GM21390 (cell line): Measurements from ENCODE around the gene STK38L.
A peak's percentile ranks its signal among the peaks of the same experiment; 100 is the strongest.

Experiments
- ATAC-seq: cut with Tn5 transposase; IDR thresholded peaks from one replicate; pipeline ENCODE4 v1.9.1; 2021; ENCODE audit not compliant: unreplicated experiment

STK38L gene

GRCh38 chr12:27243804-27244688 lies at the start of gene STK38L:
STK38L (plus strand) TSS chr12:27244286; CDS start chr12:27297721, 53,435 bp downstream.
- ATAC-seq = peak; percentile 89

DNA sequence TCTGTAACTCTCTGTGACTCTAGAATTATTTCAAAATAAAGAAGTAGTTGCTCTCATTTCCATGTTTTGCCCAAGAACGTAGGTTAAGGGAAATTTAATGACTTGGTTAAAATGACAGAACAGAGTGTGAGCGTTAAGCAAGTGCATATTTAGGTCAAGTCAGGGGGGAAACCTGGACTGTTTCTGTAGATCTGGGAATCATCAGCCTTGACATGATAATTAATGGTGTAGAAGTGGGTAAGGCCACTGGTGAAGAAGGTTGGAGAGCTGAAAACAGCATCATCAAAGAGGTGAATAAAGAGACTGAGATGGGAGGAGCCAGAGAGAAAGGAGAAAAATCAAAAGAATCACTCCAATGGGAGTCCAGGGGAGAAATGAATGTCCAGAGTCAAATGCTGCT lies 49.4 kb upstream of the STK38L start:
- ATAC-seq = no peak

DNA sequence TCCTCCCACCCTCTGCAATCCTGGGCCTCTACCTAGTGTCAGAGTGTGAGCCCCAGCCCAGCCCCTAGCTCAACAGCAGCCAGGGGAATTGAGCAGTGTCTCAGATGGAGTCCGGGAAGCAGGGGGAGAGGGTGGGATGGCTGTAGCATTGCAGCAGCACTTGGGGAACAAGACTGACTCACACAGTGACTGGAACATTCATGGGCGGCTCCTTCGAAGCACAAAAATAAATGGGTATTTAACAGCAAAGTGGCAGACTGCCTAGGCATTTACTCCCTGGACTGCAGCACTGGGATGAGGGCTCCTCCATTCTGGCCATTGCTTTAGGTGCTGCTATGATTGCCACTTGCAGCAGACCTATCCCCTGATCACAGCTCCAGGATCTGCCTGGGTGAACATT lies 46.0 kb upstream of the STK38L start:
- no peak for ATAC-seq

- ATAC-seq = no peak
Measured at GRCh38 chr12:27199638-27200300, 44.3 kb upstream of the STK38L start.

DNA sequence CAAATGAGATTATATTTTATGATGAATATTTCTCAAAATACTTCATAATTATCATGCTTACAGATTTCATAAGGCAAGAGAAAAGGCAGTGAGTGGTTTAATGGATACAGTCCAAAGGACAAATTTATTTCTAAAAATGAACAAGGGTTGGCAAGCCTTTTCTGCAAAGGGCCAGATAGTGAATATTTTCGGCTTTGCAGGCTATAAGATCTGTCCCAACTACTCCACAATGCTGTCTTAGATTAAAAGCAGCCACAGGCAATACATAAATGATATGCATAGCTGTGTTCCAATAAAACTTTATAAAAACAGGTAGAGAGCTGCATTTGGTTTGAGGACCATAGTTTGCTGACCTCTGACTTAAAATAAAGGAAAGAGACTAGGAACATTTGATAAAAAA lies 42.9 kb upstream of the STK38L start:
- no peak for ATAC-seq

DNA sequence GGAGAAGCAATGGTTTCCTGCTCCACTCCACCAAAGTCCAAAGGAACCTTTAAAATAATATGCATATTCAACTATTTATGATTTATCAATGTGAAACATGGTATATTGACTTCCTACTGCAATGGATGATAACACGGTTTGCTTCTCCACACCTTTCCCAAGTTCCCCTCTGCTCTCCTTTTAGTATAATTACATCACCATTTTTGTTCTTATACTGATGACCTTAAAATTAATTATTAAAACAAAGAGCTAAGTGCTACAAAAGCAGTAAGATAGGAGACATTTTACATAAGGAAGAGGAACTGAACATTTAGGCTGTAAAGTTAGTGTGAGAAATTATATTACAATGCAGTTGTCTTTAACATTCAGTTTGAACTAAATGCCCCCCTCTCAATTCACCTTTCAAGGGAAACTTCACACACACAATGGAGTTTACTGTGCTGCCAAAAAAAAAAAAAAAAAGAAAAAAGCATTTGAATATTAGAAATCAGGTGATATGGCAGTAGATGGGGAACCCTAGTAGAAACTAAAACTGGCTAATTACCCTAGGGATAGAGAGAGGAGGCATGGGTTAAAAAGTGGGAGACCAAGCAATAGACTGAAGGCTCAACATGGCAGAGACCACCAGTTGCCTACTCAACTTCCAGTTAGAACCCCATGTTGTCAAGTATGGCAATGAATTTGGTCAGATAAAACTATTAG lies 37.1 kb upstream of the STK38L start:
- no peak for ATAC-seq

GRCh38 chr12:27207615-27208413 lies 36.3 kb upstream of the STK38L start:
- ATAC-seq = peak; percentile 80

GRCh38 chr12:27208414-27208750 lies 35.7 kb upstream of the STK38L start:
- peak; percentile 31 for ATAC-seq

- ATAC-seq = no peak
Measured at GRCh38 chr12:27209257-27209910, 34.7 kb upstream of the STK38L start.

GRCh38 chr12:27210187-27210586 lies 33.9 kb upstream of the STK38L start:
- ATAC-seq = no peak

DNA sequence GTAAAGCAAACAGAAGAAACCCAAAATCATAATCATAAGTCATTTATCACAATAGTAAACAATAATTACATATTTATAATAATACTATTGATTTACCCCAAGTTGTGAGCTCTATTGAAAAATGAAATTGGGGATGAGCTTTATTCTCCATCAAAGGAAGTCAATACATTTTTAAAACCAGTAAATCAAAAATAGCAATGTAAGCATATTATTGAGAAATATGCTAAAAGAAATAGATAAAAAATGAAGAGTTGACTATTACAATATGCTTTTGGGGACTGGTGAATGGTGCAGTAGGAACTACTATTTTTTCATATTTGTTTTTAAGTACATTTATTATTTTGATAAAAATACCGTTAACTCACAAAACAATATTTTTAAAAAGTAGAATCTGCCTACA lies 31.2 kb upstream of the STK38L start:
- no peak for ATAC-seq

DNA sequence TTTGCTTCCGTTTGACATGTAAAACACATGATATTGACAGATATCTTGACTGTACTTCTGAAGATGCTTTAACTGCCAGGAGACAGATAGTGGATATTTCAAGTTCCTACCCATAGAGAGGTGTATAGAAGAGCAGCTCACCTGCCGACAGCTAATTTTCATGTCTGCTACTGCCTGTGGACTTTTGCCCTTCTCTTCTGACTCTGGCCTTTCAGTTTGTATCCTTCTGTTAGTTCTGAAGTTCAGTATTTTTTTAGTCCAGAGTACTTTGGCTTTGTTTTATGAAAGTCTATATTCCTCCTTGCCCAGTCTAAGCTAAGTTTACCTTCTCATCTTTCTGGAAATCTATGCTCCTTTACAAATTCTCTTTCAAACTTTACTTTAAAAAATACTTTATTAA lies 30.8 kb upstream of the STK38L start:
- ATAC-seq = no peak

DNA sequence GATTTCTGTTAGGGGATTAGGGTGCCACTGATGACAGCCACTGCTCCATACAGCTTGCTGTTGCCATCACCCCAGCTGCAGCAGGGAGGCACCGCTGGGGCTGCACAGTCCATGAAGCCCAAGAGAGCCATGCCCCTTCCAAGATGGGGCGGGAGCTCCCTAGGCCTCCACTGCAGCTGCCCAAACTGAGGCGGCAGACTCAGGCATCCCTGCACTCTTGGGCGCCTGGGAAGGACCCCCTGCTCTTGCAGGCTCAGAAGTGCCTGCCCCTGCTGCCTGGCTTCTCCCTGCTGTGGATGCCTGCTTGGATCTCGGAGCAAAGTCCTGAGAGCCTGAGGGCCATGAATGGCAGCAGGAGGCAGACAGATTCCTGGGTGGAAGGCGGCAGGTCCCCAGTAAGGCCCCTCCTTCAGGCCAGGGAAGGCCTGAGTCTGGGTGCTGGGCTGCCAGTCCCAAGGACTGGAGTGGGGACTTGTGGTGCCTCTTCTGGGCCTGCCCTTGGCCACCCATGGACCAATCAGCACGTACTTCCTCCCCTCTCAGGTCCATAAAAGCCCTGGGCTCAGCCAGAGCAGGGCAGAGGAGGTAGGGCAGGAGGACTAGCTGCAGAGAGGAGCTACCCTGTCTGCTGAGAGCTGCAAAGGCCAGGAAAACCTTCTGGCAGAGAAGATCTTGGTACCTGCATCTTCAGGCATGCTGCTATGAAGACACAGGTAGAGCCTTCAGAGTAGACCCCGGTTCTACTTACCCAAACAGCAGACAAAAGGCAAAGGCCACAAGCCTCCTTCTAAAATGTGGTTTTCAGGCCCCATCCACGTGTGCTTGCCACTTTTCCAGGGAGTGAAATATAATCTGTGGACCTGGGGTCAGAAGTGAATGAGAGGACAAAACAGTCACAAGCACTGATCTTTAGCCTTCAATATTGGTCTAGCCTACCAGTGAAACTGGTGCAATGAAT lies 30.0 kb upstream of the STK38L start:
- no peak for ATAC-seq

DNA sequence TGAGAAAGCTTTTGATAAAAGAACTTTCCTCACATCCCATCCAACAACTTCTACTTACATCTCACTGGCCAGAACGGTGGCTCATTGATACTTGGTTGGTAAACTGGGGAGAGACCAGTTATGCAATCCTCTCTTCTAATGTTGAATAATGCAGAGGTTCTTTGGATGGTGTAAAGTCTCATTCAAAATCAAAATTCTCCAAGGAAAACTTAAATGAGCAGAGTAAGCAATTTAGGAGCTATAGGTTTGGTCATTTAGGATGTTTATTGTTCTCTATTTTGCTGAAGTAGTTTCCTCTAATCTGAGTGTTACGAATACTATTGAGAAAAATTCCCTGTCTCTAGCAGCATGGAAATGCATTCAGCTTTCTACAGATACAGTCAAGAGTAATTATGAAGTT lies 26.5 kb upstream of the STK38L start:
- ATAC-seq = no peak

- no peak for ATAC-seq
Measured at GRCh38 chr12:27219693-27220054, 24.4 kb upstream of the STK38L start.

DNA sequence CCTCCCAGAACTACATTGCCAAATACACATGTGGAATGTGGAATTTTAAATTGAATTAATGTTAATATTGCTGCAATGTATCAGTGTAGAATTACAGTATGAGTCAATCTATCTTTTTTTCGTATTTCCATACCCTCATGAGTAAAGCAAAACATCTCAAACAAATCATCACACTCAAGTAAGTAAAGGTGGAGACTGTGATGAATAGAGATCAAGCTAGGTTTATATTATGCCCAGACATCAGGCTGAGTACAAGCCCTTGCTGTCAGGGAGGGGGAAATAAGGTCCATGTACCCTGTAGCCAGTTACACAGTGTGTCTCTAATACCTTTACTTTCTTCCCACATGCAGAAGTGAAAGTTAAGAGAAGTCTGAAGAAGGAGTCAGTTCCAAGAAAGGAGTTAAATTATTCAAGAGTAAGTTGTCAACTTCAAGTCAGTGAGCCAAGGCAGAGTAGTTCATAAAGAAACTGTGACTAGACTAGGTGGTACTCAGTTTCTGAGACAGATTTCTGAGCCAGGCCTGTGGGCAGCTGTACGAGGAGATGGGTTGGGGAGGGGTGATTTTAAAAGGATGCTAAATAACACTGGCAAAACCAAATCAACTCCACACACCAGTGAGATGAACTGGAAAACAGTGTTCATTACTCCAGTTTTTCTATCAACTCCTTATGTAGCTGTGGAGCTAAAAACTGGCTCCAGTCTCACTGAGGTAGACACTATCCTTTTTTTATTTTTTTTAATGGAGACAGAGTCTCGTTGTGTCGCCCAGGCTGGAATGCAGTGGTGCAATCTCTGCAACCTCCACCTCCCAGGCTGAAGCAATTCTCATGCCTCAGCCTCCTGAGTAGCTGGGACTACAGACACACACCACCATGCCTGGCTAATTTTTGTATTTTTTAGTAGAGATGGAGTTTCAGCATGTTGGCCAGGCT lies 23.8 kb upstream of the STK38L start:
- ATAC-seq = peak; percentile 64

DNA sequence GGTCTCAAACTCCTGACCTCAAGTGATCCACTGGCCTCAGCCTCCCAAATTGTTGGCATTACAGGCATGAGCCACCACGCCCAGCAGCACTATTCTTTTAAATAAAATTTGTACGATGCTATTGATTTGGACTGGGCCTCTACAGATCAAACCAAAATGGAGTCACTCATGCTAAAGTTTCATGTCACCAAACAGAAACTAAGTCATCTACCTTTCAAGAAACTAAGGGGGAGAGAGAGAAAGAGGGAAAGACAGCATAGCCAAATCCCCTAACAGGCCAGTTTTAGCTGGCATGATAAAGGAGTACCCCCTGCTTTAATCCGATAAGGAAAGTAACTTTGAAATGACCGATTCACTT lies 23.1 kb upstream of the STK38L start:
- no peak for ATAC-seq

DNA sequence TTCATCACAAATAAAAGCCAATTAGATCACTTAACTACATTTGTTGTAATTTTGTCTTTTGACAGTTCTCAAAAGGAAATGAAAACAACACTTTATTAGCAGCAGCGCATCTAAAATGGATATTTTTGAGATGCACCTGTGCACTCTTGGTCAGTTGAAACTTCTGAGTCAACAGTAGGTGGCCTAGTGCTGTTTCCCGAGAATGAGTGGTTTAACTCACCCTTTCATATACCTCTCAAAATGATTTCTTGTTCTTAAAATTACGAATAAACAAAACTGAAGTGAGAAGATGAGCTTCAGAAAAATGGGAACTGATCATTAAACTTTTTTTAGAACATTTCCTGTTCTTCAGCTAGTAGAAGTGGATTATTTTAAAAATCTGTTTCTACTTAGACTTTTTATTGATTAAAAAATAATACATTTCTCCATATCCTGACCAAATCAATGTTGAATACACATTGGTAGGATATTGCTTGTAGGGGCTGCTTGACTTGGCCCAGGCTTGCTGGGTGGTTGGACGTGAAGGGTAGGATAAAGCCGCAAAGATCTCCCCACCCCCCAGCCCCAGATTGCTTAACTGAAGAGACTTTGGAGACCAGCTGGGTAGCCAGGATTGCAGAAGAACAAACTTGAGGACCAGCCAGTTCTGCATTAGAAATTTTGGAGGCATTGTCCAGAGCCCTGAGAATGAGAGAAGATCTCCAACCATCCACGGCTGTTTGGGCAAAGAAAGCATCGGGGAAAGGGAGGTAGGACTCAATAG lies 22.3 kb upstream of the STK38L start:
- peak; percentile 70 for ATAC-seq
